ENCODE measurements around the gene IRF2. TPM values are rescaled to one million over a fixed set of nuclear protein-coding genes. Genes with fewer than 3 reads are reported as not detected.

IRF2 gene
- total RNA-seq, 1 donor from 2014 or later: 19.7 TPM

- Mint-ChIP-seq H3K4me1 (ENCODE audit: unreplicated experiment) (peaks cover 19% of the 10 kb centered on the region), H3K4me3 (no peak overlapping the region), H3K27ac (no peak overlapping the region), H3K27me3 (no peaks in the 10 kb centered on the region), H3K36me3 (peaks cover 16% of the 10 kb centered on the region), H3K9me3 (no peaks in the 10 kb centered on the region)
- TF ChIP-seq CTCF (conservative IDR thresholded peaks at IDR 0.05): no peak
- DNase-seq (ENCODE audit: extremely low spot score, unreplicated experiment): no peak
These were observed 9.4 kb downstream of the IRF2 start for GRCh38 chr4:184464759-184465454.

- Mint-ChIP-seq H3K9me3 (no peaks in the 10 kb centered on the region), H3K27ac (no peak overlapping the region), H3K4me1 (ENCODE audit: unreplicated experiment) (peaks cover 17% of the 10 kb centered on the region), H3K36me3 (peaks cover 16% of the 10 kb centered on the region), H3K27me3 (no peaks in the 10 kb centered on the region), H3K4me3 (no peak overlapping the region)
- TF ChIP-seq CTCF (conservative IDR thresholded peaks at IDR 0.05): no peak
- no peak for DNase-seq (ENCODE audit: extremely low spot score, unreplicated experiment)
These were observed 10.5 kb downstream of the IRF2 start for GRCh38 chr4:184463856-184464255.

GRCh38 chr4:184463158-184463557, 11.2 kb downstream of the IRF2 start:
- Mint-ChIP-seq H3K27ac (no peak overlapping the region), H3K4me3 (no peak overlapping the region), H3K4me1 (ENCODE audit: unreplicated experiment) (peaks cover 21% of the 10 kb centered on the region), H3K36me3 (peaks cover 16% of the 10 kb centered on the region), H3K27me3 (no peaks in the 10 kb centered on the region), H3K9me3 (no peaks in the 10 kb centered on the region)
- no peak for DNase-seq (ENCODE audit: extremely low spot score, unreplicated experiment)
- no peak for TF ChIP-seq CTCF (conservative IDR thresholded peaks at IDR 0.05)

GRCh38 chr4:184462724-184463123, 11.6 kb downstream of the IRF2 start:
- H3K9me3 Mint-ChIP-seq: no peaks in the 10 kb centered on the region
- peaks cover 16% of the 10 kb centered on the region for H3K36me3 Mint-ChIP-seq
- no peaks in the 10 kb centered on the region for H3K27me3 Mint-ChIP-seq
- H3K27ac Mint-ChIP-seq: no peak overlapping the region
- H3K4me3 Mint-ChIP-seq: no peak overlapping the region
- no peak for TF ChIP-seq CTCF (conservative IDR thresholded peaks at IDR 0.05)
- H3K4me1 Mint-ChIP-seq (ENCODE audit: unreplicated experiment): peaks cover 21% of the 10 kb centered on the region
- DNase-seq (ENCODE audit: extremely low spot score, unreplicated experiment): no peak

- TF ChIP-seq CTCF (conservative IDR thresholded peaks at IDR 0.05): no peak
- H3K4me3 Mint-ChIP-seq: no peak overlapping the region
- H3K27ac Mint-ChIP-seq: no peak overlapping the region
- H3K9me3 Mint-ChIP-seq: no peaks in the 10 kb centered on the region
- DNase-seq (ENCODE audit: extremely low spot score, unreplicated experiment): no peak
- H3K4me1 Mint-ChIP-seq (ENCODE audit: unreplicated experiment): peaks cover 16% of the 10 kb centered on the region
- H3K36me3 Mint-ChIP-seq: peaks cover 10% of the 10 kb centered on the region
- H3K27me3 Mint-ChIP-seq: no peaks in the 10 kb centered on the region
These were observed 12.5 kb downstream of the IRF2 start for GRCh38 chr4:184461711-184462441.

All from type B pancreatic cell (in vitro differentiated cells).